CD1c-positive myeloid dendritic cell (primary cell): ENCODE measurements around the gene CAMP.

ENCODE experiments used
- DNase-seq: peaks from one replicate; pipeline ENCODE4 v3.0.0-alpha.2; 2016; ENCODE audit errors: extremely low spot score

The CAMP gene

DNA sequence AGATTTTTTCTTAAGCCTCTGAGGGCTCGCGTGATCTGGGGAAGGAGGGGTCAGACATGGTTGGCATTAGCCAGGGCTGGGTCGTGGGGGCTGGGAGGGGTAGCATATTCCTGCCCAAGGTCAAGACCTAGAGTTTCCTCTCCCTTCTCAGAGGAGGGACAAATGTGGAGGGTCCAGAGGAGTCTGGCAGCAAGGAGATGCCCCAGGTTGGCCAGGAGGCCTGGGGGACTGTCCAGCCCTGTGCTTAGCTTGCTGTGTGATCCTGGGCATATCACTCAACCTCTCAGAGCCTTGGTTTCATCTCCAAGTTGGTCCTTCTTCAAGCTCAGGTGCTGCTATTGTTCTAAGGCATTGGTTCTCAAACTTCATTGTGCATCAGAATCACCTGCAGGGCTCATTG lies 9.1 kb upstream of the CAMP start:
- no peak for DNase-seq

DNA sequence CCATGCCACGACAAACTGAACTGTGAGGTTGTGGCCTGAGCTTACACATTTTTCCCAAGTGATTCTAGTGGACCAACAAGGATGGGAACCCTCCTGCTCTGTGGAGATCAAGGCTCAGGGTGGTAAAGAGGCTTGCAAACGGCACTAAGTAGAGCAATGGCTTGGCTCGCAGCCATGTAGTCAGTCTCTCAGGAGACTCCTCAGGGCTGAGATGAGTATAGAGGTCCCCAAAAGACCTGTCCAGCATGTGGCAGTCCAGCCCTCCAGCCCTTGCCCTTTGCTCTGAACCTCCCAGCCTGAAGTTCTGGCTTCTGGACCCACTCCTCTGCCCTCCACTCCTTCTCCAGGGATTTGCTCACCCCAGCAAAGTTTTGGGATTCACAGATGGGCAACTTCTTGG lies 8.3 kb upstream of the CAMP start:
- no peak for DNase-seq

DNA sequence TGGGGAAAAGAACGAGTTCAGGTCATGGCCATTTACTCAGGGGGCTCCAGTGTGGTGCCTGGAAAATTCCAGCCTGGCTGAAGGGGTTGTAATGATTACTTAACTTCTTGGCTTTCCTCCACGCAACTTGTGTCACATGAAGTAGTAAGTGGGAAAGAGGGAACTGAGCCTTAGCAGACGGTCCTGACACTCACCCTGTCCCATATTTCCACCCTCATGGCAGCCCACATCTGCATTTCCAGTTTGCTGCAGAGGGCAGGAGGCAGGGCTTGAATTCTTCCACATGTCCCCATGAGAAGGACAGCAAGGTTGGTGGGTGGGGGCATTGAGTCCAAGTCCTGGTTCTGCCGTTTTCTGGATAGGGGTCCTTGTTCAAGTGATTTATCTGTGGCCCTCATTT lies 7.8 kb upstream of the CAMP start:
- DNase-seq: peak; percentile 71

DNA sequence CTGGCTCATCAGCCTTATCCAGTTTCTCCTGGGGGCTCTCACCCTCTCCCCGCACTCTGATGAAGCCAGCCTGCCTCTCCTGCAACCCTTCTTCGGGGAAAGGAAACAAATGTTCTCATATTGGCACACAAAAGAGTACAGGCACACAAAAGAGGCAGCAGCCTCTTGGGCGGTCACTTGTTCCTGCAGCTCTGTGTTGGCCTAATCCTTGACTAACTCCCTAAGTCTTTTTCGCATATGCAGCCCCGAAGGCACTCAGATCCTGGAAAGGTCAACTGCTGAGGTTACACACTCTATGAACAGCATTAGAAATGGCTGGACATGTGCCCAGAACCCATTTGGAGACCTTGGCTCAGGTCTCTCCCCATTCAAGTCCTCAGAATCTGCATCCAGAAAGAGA lies 7.4 kb upstream of the CAMP start:
- DNase-seq: no peak

DNA sequence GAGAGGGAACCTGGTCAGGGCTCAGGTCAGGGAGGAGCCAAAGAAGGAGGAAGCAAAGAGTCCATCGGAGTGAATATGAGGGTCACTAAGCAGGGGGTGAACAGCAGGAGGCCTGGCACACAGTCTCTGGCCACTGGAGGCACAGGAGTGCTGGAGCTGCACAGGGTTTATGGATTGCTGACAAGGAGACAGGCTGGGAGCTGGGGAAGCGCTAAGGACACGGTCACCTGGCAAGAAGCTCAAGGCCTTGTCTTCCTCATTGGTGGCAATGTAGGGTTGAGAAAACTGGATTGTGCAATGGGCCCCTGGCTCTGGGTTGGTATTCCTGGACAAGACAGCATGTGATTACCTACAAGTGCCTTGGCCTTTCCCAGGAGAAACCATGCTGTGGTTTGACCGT lies 5.8 kb upstream of the CAMP start:
- DNase-seq: no peak

DNA sequence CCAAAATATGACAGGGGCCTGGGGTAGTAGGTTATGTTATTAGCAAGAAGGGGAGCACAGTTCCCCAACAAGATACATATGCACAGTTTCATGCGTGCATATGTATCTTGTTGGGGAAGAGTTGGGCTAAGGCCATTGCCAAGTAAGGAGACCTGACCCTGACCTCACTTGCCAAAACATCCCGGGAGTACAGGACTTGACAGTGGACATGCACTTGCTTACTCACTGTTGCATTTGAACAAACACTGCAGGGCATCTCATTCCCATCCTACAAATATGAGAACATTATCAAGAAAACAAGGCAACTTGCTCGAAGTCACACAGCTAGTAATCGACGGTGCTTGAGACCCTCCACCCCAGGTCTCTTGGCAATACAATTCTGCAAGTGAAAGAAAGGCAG lies 4.8 kb upstream of the CAMP start:
- no peak for DNase-seq

DNA sequence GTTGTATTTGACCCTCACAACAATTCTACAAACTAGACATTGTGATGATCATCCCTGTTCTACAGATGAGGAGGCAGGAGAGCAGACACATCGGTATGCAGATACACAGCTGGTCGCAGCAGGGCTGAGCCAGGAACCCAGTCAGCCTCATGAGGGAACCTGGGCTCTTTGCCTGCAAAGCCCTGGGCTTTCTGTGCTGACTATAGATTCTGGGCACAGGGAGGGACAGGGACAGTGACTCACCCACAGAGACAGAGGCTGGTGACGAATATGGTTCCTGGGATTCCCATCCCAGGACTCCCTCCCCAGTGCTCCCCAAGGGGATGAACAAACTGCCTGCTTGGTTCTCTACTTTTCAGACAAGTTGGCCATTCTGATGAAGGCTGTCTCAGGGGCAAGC lies 3.8 kb upstream of the CAMP start:
- DNase-seq: no peak

DNA sequence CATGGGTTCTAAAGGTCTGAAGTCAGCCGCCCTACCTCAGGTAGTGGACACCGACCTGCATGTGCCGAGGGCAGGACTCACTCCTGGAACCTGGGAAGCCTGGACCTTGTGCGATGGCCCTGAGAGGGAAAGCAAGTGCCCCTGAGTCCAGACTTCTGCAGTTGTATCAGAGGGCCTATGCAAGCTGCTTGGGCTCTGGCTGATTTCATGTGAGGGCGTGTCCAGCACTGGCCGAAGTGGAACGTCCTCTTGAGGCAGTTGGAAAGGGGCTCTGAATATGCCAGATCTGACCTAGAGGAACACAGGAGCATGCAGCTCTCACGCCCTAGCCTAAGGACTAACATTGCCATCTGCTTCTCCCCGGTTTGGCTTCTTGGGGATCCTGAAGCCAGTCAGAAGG lies 2.5 kb upstream of the CAMP start:
- no peak for DNase-seq

DNA sequence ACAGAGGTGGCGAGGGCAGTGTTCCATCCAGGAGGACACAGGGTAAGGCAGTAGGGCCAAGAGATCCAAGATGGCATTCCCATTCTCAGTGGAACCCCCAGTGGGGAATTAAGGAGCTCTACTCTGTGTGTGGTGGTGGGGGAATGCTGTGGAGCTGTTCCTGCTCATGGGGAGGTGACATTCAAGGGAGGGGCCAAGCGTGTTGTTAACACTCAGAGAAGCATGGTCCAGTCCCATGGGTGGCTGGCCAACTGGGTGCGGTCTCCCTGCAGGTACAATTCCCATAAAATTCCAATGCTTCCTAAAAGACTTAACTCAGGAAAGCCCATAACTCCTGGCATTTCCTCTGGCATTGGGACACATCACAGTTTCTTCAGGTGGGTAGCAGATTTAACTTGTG lies 2.3 kb downstream of the CAMP start:
- no peak for DNase-seq

DNA sequence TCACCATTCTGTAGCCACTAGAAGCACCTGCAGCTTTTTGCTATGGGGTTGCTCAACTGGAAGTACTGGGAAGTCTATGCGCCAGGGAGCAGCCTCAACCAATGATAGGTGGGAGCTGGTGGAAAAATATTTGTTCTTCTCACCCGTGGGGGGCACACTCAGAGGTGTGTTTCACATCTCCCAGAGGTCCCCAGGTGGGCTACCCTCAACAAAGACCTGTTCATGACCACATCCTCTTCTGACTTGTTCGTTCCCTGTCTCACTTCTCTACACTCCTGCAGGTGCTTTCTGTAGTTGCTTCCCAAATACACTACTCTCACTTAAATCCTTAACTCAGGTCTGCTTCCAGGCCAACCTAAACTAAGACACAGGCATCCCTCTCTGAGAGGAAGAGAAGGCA lies 3.6 kb downstream of the CAMP start:
- no peak for DNase-seq

DNA sequence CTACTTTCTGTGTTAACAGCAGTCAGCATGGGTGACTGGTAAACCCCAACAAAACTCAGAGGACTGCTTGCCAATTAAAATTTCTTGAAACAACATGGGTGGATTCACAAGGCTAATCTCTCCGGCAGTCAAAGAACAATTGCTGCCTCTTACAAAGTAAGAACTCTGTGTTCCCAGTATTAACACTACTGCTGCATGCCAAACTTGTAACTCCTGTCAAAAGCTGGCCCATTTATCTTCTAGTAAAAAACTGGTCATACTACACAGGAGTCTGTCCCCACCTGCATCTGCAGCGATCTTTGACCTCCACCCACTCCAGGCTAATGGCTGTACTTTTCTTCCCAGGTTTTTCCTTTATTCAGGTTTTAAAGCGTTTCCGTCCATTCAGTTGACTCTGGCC lies 8.9 kb downstream of the CAMP start:
- no peak for DNase-seq

DNA sequence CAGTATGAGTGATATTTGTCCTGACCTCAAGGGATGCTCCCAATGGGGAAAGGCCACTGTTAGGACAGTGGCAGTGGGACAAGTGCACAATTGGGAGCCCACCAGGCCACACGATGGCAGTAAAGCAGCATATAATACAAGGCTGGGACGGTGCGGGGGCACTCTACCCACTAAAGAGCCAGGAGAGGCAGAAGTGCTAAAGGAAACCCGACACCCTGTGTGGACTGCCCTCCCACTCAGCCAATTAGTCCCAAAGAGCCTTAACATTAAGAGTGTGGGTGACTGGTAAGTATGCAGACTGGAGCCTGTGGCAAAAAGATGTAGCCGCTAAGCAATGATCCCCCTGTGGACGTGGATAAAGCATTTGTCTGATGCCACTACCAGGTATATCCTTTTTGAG lies 9.4 kb downstream of the CAMP start:
- DNase-seq: peak; percentile 82

DNA sequence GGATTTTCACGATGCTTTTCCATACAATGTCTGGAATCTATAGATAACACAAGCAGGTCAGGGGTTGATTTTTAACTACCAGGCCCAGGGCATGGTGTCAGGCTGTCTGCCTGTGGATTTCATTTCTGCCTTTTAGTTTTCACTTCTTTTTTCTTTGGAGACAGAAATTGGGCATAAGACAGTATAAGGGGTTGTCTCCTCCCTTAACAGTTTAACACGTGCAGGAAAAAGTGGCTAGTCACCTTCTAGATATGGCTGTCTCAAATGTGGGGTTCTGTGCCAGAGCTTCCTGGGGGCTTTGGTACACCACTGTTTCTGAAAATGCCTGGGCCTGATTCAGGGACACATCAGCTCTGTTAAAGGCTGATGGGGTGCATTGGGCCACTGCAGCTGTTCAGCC lies 10.2 kb downstream of the CAMP start:
- peak; percentile 51 for DNase-seq

DNA sequence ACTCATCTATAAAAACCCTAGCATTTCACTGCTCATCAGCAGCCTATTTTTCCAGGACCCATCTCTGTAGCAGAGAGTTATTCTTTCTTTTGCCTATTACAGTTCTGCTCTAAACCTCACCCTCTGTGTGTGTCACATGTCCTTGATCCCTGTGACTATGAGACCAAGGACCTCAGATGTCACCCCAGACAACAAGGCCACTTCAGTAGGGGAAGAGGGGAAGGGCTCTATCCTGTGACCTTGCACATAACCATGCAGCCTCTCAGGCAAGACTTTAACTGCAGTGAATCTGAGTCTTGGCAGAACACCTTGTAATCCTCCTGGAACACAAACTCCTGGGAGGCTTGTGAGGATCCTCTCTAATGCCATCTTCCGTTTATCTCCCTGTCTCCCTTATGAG lies 13.2 kb downstream of the CAMP start:
- DNase-seq: peak; percentile 28

DNA sequence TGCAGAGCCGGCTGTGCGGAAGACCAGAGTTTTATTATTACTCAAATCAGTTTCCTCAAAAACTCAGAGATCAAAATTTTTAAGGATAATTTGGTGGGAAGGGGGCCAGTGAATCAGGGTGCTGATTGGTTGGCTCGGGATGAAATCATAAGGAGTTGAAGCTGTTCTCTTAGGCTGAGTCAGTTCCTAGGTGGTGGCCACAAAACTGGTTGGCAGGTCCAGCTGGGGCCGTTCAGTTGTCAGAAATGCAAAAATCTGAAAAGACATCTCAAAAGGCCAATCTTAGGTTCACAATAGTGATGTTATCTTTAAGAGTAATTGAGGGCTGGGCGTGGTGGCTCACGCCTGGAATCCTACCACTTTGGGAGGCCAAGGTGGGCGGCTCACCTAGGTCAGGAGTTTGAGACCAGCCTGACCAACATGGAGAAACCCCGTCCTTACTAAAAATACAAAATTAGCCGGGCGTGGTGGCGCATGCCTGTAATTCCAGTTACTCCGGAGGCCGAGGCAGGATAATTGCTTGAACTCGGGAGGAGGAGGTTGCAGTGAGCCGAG lies 15.3 kb downstream of the CAMP start:
- DNase-seq: no peak

DNA sequence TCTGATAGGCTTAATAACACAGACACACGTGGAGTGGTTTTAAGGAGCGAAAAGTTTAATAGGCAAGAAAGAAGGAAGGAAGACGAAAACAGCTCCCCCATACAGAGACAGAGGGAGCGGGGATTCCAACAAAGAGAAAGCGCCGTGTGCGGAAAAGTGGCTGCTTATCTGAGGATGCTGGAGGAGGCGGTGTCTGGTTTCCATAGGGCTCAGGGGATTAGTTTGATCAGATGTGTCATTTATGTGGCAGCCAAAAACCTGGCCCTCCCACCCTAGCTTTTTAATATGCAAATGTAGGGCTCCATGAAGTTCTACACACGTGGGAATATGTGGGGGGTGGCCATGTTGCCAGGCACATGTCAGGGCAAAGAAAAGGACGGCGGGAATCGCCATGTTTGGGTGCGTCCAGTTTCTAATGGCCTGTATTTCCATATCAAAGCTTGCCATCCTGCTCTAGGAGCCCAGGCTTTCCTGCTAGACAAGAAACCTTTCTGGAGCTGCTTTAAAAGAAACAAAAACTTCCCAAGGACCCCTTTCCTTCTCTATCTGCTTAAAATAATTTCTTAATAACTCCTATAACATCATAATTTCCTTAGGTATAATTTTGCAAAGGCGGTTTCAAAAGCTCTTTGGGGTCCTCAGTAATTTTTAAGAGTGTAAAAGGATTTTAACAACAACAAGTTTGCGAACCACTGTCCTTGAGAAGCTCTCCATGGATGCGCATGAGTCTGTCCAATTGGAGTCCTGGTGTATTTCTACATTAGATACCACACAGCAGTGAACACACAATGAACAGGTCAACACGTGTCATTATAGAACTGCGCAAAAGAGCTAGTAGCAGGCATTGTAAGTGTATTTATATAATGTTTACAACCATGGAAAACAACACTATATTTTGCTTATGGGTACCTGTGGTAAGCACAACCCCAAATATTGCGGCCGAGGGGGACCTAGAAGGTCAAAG lies 17.0 kb downstream of the CAMP start:
- DNase-seq: no peak

DNA sequence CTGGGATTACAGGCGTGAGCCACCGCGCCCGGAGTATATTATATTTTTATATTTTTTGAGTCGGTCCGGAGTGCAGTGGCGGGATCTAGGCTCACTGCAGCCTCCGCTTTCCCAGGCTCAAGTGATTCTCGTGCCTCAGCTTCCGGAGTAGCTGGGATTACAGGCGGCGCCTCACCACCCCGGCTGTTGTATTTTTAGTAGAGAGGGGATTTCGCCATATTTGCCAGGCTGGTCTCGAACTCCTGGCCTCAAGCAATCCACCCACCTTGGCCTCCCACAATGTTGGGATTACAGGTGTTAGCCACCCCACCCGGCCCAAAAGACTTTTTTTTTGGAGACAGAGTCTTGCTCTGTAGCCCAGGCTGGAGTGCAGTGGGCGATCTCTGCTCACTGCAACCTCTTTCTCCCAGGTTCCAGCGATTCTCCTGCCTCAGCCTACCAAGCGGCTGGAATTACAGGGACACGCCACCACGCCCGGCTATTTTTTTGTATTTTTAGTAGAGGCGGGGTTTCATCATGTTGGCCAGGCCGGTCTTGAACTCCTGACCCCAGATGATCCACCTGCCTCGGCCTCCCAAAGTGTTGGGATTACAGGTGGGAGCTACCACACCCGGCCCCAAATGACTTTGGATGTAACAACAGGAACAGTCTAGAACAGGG lies 18.6 kb downstream of the CAMP start:
- DNase-seq: no peak

DNA sequence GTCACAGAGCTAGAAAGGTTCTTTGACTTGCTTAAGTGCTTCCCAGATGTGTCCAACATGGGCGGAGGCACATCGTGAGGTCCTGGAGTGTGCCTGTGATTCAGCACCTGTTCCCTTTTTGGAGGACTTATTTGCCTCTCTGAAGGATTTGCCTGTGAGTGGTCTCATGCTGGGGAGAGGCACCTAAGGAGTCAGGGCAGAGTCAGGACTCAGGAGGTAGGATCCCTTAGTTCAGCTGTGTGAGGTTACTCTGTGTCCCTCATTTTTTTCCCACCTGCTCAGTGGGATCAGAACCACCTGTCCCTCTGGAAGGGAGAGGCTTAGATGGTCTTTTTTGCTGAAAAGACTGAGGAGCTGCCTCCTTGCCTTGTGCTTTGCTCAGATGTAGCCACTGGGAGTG lies 20.6 kb downstream of the CAMP start:
- DNase-seq: no peak

DNA sequence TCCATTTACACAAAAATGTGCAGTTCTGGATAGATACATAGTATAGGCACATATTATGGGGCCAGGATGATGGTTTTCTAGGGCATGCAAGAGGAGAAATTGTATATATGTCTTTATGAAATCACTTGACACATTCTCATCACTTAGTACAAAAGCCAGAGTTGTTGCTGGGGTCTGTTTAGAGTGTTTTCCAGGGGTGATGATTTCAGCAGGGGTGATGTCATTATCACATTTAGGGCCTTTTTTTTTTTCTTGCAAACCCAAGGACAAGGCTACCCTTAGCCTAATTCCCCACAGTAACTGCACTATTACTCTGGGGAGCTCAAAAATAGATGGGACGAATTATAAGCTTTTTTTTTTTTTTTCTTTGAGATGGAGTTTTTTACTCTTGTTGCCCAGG lies 21.2 kb downstream of the CAMP start:
- no peak for DNase-seq

DNA sequence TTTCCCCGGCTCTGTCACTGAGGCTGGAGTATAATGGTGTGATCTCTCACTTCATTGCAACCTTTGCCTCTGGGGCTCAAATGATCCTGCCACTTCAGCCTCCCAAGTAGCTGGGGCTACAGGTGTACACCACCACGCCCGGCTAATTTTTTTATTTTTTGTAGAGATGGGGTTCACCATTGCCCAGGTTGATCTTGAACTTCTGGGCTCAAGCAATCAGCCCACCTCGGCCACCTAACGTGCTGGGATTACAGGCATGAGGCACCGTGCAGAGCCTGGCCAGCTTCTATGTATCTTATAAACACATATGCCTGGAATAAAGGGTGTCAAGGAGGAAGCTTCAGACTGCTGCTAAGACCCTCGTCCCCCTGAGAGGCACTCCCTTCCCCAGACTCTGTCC lies 21.8 kb downstream of the CAMP start:
- DNase-seq: no peak

DNA sequence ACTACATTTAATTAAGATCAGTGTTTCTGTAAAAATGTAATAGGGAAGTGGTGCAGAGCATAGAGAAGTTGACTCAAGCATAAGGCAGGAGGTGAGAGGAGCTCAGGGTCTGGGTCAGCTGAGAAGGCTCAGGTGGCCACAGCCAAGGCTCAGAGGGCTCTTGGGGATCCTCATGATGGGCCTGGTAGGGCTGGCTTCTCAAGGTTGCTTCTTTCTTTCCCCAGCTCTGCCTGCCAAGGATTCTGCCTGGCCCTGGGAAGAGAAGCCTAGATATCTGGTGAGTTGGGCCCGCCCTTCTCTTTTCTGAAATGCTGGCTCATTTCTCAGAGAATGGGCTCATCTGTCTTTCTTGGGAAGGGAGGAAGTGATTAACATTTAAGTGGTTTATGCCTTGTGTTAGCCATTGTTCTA lies 24.1 kb downstream of the CAMP start:
- DNase-seq: peak; percentile 53

DNA sequence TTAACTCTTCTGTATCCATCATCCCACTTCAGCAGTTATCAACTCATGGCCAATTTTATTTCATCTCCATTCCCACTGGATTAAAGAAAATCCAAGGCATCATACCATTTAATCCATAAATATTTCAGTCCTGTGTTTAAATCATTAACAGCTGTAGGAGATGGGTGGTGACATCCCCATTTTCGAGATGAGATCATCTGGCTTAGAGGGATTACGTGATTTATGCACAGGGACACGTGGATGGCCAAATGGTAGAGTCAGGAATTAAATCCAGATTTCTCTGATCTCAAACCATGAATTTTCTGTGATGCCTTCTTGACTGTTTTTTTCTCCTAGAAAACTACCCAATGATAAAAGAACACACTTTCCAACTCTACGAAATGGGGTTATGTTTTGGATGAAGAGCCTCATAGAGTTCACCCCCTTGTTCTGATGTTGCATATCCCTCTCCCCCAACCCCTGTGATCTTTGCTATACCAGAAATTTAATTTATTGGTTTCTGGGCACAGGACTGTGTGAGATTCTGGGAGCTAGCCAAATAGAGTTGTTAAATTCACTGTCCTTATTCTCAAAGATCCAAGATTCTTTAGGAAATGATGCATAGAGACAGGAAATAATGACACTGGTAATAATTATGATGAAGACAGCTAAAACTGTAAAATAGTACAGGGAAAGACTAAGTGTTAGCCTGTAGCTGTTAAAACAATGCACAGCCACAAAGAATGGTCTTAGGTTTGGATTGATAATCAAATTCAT lies 25.0 kb downstream of the CAMP start:
- no peak for DNase-seq
